Esophagus (tissue), 2 donors: ENCODE data around the gene NT5C1A. TPM values are rescaled to one million over a fixed set of nuclear protein-coding genes. Genes with fewer than 3 reads are reported as not detected.

Experiments
- polyA plus RNA-seq, 2 donors: library from polyadenylated mRNA; stranded (reverse); fragments of 200-250 nt; gene quantifications; one replicate each; pipeline ENCODE4 v1.2.3, GENCODE V29; 2013
- donor health status: healthy with polysubstance abuse.
- donor health status: Bipolar disorder and iron deficiency.

The NT5C1A gene
- polyA plus RNA-seq, 2 donors = 0.02 TPM; not detected in 1

Other genes with a start within 250 kb of the NT5C1A start
- gene BMP8A, start 180.5 kb downstream of the NT5C1A start, polyA plus RNA-seq = not detected
- 10 to 100 TPM; 66.7 to 86.7 TPM for gene PABPC4, start 95.3 kb downstream of the NT5C1A start, polyA plus RNA-seq
- under 1 TPM; 0.37 to 0.45 TPM for gene HEYL, start 32.5 kb downstream of the NT5C1A start, polyA plus RNA-seq
- gene HPCAL4, start 19.3 kb upstream of the NT5C1A start, polyA plus RNA-seq = under 1 TPM; 0.02 to 0.04 TPM
- gene PPIE, start 66.8 kb upstream of the NT5C1A start, polyA plus RNA-seq = 10 to 100 TPM; 24.7 to 41.3 TPM
- under 1 TPM; 0.25 to 0.28 TPM for gene OXCT2, start 99.2 kb upstream of the NT5C1A start, polyA plus RNA-seq
- under 1 TPM; 0.12 to 0.36 TPM for gene BMP8B, start 116.8 kb upstream of the NT5C1A start, polyA plus RNA-seq
- gene TRIT1, start 211.4 kb upstream of the NT5C1A start, polyA plus RNA-seq = 10 to 100 TPM; 15.0 to 24.1 TPM
- gene MYCL, start 229.8 kb upstream of the NT5C1A start, polyA plus RNA-seq = 1 to 10 TPM; 5.1 to 9.5 TPM